GM18507 (cell line): ENCODE measurements around the gene THYN1.
"Not testable (repeated sequence)": the region's sequence is repeated elsewhere in the genome, so short reads cannot be mapped to it uniquely, and the experiment has no call there.

ENCODE experiments used
- DNase-seq: peaks from one replicate; pipeline ENCODE4 v3.0.0; 2011; ENCODE audit warnings: low read depth; ENCODE audit not compliant: insufficient read length; ENCODE audit errors: extremely low spot score
- FAIRE-seq: peaks from 2 replicates; lab custom pipeline; 2011; peaks lifted over from hg19 to GRCh38; lab: Jason Lieb, UNC

THYN1 gene

DNA sequence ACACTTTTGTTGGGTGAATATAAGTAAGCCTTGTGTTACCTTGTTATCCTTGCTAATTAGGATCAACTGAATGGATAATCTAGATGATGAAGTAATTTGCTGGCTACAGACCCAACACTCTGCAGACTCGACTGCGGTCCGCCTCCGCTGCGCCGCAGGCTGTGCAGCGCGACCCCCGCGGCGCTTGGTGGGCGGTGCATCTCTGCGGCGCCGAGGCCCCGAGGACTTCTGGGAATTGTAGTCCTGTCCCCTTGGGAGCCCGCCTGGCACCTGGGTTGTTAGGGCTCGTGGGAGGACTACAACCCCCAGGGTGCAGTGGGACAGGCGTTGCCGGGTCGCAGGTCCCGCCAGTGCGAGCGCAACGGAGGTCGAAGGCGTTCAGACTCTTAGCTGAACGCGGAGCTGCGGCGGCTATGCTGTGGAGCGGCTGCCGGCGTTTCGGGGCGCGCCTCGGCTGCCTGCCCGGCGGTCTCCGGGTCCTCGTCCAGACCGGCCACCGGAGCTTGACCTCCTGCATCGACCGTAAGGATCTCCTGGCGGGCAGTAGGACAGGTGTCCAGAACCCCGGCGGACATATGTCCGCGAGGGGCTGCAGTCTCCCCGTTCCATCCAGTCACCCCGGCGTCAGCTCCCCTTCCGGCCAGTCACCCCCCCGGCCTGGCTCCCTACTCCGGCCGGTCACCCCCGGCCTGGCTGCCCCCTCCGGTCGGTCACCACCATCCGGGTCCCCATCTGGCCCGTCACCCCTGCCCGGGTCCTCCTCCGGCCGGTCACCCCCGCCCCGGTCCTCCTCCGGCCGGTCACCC, at the start of gene THYN1, which contains the start of gene ACAD8:
Gene THYN1, minus strand, starts transcription at position 165 of the 806 bp plus-strand sequence. CDS start 470 bp downstream, outside the sequence.
Gene ACAD8, plus strand, starts transcription at position 381 of the 806 bp plus-strand sequence. Its CDS starts 33 bp downstream, at position 414.
- FAIRE-seq = peak; percentile 96
- DNase-seq = peak; percentile 98

GRCh38 chr11:134294664-134295063, 41.5 kb upstream of the THYN1 start:
- FAIRE-seq (no peak), DNase-seq (no peak)

DNA sequence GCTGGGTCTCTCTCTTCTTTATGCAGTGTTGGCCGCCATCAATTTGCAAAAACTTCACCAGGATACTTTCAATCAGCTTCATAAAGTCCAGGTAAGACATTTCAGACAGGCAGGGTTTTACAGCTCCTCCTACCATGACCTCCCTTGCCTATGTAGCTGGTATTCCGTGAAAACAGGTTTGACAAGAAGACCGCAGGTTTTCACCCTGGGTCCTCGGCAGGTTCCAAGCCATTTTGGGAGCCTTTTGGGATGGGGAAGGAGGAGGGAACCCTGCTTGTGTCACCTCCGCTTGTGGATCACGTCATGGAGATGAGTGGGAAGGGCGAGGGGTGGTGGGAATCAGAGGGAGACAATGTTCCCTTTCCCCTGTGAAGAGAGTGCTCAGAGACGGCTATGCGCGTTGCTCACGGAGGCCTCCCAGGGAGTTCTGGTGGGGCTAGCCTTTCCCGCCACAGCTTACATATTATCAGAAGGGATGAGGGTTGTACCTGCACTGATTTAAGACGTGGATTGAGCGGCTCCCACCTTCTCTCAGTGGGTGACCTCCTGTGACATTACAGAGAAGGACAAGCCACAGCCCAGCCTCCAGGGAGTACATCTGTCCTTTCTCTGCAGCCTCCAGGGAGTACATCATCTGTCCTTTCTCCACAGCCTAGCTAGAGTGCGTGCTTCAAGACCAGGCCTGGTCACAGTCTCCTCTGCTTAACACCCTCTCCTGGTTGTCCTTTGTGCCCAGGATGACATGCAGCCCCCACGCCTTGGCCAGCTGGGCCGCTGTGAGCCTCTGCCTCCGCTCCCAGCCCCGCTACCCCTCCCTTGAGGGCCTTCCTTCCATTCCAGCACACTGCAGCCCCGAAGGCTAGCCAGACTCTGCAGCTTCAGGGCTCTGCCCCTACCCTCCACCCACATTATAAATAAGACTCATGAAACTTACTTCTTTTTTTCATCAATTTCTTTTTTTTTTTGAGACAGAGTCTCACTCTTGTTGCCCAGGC, 40.3 kb upstream of the THYN1 start:
- DNase-seq = no peak
- FAIRE-seq = no peak

- DNase-seq (no peak), FAIRE-seq (no peak)
Observed at GRCh38 chr11:134292661-134293060, 39.5 kb upstream of the THYN1 start.

DNA sequence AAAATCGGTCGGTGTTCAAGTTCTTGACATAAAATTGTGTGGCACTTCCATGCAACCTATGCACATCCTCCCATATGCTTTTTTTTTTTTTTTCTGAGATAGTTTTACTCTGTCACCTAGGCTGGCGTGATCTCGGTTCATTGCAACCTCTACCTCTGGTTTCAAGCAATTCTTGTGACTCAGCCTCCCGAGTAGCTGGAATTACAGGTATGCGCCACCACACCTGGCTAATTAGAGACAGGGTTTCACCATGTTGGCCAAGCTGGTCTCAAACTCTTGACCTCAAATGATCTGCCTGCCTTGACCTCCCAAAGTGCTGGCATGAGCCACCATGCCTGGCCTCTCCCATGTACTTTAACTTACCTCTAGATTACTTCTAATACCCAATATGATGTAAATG, 38.0 kb upstream of the THYN1 start:
- no peak for FAIRE-seq
- no peak for DNase-seq

DNA sequence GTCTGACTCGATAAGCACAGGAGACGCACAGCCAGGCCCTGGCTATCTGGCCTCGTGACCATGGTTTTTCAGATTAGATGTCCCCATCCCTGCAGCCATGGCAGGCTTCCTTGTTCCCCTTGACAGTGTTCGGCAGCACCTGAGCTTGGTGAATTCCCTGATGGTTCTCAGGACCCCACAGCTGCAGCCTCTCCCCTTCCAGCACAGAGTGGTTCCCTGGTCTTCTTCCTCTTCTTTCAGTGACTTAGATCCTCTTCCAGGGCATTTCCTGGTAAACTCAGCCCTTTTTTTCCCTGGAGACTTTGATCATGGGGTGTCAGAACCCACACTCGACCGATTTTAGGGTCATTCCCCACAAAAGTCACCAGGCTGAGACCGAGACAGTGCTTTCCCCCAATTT, 37.5 kb upstream of the THYN1 start:
- FAIRE-seq (no peak), DNase-seq (no peak)

DNA sequence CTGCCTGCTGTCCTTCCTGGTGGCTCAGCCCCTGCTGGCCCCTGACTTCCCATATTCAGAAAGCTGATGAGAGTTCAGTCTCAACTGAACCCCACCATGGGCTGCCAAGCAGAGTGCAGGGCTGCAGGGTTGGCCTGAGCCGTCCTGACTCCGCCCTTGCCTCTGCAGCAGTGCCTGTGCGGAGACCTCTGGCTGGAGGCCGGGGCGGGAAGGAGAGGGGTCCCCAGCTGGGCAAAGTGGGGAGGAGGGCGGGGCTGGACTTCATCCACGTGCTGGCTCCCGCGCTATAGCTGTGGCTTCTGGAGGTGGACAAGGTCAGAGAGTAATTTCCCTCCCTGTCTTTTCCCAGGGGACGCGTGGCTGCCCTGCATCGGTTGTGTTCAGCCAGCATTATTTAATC, 36.6 kb upstream of the THYN1 start:
- FAIRE-seq = no peak
- DNase-seq = no peak

GRCh38 chr11:134289167-134289566, 36.0 kb upstream of the THYN1 start:
- DNase-seq (no peak), FAIRE-seq (no peak)

GRCh38 chr11:134288486-134288885, 35.3 kb upstream of the THYN1 start:
- DNase-seq (no peak), FAIRE-seq (no peak)

DNA sequence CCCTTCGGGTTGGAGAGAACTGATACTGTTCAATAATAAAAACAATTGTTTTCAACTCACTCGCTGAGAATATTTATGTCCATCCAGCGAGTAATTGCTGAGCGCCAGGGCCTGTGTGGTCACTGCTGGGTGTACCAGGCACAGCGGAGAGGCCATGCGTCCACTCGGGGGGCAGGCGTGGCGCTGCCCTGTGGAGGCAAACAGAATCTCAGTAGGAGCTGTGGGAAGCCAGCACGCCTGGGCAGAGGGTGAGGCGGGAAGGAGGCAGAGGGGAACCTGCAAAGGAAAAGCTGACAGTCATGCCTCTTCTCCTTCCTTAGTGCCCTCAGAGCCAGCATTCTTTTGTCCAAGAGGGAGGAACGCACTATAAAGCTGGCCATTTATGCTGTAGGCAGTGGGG, 34.4 kb upstream of the THYN1 start:
- FAIRE-seq (no peak), DNase-seq (no peak)

DNA sequence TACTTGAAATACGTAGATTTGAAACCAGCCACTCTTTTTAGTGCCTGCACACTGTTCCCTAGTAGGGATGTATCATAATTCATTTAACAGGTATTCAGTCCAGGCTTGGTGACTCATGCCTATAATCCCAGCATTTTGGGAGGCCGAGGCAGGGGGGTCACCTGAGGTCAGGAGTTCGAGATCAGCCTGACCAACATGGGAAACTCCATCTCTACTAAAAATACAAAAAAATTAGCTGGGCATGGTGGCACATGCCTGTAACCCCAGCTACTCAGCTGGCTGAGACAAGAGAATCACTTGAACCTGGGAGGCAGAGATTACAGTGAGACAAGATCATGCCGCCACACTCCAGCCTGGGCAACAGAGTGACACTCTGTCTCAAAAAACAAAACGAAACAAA, 31.2 kb upstream of the THYN1 start:
- not testable (repeated sequence) for DNase-seq, FAIRE-seq

DNA sequence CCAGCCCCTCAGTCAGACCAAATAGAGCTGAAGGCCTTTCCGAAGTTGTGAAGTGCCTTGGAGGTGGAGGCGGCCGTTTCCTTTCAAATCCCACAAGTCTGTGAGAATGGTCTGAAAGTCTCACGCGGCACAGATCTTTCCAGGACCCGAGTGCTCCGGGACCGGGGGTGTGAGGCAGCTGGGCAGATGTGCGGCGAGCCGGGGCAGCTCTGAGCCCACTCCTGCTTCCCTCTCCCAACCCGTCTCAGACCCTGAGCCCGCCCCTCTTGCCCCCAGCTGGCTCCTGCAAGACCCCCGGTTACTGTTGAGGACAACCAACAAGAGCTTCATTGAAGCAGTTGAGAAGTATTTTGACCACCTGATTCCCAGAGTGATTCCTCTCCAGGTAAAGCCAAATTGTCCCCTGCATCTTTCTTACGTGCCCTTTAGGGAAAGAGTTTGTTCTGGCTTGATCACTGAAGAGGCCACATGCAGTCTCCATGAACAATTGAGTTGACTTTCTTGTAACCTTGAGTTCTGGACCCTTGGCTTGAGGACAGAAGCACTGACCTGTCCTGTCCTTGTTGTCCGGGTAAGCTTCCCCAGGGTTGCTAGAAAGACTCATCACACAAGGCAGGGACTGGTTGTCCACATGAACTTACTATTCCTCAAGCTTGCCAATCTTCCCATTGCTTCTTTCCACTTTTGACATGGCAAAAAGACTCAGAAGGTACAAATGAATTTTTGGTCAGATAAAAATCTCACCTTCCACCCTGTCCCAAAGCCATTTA, 30.5 kb upstream of the THYN1 start:
- DNase-seq (no peak), FAIRE-seq (no peak)

DNA sequence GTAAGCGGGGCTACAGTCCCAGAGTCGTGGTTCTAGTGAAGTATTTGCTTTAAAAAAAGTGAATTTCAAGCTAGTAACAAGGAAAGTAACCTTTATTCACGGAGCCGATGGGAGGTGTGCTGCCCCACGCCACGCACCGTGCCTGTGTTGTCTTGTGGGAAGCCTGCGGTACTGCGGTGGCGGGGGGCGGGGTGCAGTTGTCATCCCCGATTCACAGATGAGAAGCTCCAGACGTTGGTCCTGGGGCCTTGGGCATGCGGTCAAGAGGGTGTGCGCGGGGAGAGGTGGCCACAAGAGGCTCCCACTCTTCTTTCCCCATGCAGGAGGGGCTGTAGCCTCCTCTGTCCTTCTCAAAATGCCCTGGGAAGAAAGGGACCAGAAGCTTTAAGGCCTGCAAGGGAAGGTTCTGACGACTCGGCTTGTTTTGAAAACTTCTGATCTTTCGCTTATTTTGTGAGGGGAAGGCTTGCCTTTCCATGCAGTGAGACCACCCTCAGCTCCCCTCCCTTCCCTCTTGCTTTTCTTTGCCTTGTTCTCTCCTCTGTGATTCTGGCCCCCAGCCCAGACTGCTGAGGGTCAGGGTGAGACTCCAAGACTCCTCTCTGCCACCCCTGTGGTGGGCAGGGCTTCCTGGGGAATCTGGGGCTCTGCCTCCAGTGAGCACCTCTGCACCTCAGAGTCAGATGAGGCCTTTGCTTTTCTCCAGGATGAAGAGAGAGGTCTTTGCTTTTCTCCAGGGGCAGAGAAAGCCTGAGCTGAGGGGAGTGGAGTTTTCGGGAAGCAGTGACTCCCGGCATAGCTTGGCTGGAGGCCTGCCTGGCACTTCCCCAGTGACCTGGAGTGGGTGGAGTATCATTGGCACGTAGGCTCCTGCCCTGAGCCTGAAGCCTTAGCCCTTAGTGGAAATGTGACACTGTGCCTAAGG, 29.2 kb upstream of the THYN1 start:
- FAIRE-seq (no peak), DNase-seq (no peak)

- FAIRE-seq, DNase-seq: not testable (repeated sequence)
Observed at GRCh38 chr11:134281635-134282034, 28.5 kb upstream of the THYN1 start.

DNA sequence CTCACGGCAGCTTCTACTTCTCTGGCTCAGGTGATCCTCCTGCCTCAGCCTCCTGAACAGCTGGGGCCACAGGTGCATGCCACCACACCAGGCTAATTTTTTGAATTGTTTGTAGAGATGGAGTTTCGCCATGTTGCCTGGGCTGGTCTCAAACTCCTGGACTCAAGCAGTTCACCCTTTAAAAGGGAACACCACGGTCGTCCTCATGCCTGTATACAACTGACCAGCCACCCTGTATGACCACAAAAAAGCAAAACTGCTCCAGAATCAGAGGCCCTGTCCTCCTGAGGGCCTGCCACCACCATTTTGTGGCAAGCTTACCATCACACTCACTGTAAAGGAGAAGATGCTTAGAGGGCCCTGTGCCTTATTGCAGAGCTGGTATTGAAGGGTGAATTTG, 25.2 kb upstream of the THYN1 start:
- FAIRE-seq = no peak
- no peak for DNase-seq

- no peak for DNase-seq
- FAIRE-seq = no peak
Observed at GRCh38 chr11:134277183-134278001, 24.2 kb upstream of the THYN1 start.

DNA sequence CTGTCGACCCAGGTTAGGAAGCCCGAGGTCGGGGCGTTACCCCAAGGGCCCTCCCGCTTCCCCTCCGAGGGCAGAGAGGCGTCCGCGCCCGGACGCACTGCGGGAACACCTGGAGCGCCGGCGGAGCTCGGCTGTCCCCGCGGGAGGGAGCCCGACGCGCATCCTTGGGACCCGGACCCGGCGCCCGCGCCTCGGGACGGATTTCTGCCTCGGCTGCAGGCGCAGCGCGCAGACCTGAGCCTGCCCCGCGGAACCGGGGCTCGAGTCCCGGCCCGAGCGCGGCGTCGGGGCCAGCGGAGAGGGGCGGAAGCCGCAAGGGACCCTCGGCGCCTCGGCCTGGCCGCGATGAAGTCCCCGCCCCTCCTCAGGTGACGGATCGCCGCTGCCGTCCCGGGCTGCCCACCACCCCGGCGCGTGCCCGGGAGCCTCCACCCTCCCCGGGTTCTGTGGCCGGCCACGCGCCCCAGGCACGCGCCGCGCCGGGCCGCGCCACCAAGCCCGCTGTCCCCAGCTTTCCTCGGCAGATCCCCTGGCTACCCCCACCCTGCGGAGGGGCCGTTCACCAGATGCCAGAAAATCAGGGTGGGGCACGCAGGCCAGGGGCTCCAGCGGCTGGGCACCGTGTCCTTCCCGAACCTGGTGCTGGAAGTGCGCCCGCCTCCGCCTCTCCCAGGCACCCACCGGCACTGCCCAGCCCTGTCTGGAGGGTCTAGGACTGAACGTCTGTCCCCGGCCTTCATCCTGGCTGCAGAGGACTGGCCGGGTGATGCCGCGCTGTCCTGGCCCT, 23.4 kb upstream of the THYN1 start:
- no peak for FAIRE-seq
- DNase-seq = no peak
